Measurements from ENCODE around the gene ELP4. TPM values are rescaled to one million over a fixed set of nuclear protein-coding genes. Genes with fewer than 3 reads are reported as not detected.
A peak's percentile ranks its signal among the peaks of the same experiment; 100 is the strongest.
"Not testable (repeated sequence)": the region's sequence is repeated elsewhere in the genome, so short reads cannot be mapped to it uniquely, and the experiment has no call there.

The ELP4 gene
- total RNA-seq, 1 donor from 2014 or later: 147 TPM

DNA sequence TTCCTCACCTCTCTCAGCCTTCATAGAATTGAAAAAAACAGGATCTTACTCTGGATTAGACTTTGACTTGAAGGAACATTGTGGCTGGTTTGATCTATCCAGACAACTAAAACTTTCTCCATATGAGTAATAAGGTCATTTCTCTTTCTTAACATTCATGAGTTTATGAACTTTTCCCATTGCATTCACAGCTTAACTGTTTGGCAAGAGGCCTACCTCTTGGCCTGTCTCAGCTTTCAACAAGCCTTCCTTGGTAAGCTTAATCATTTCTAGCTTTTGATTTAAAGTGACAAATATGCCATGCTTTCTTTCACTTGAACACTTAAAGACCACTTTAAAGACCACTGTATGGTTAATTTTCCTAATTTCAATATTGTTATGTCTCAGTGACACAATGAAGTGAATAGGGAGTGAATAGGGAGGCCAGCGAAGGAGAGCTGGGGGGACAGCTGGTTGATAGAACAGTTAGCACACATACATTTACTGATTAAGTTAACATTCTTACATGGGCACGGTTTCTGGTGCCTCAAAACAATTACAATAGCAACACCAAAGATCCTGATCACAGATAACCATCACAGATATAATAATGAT, 17.1 kb upstream of the ELP4 start:
- Mint-ChIP-seq H3K4me3 (no peak overlapping the region), H3K4me1 (no peaks in the 10 kb centered on the region), H3K9me3 (peaks cover 57% of the 10 kb centered on the region), H3K36me3 (peaks cover 67% of the 10 kb centered on the region), H3K27me3 (ENCODE audit: insufficient read depth, low read depth) (no peaks in the 10 kb centered on the region), H3K27ac (no peak overlapping the region)
- H3K79me2 ChIP-seq (ENCODE audit: low read depth): peaks cover 99% of the 10 kb centered on the region
- no peak overlapping the region for H3K4me3 ChIP-seq
- H3K4me2 ChIP-seq: peak overlapping the region; percentile 7
- H3K9ac ChIP-seq: no peak overlapping the region
- no peaks in the 10 kb centered on the region for H3K9me3 ChIP-seq (ENCODE audit: low read depth)
- H4K20me1 ChIP-seq (ENCODE audit: low read depth): no peaks in the 10 kb centered on the region
- H2AFZ ChIP-seq (replicated peaks): no peak overlapping the region
- H3K36me3 ChIP-seq: peaks cover 24% of the 10 kb centered on the region
- peak overlapping the region; percentile 68 for H3K27ac ChIP-seq
- TF ChIP-seq EZH2phosphoT487 (IDR thresholded peaks at IDR 0.05) (no peak), EZH2 (IDR thresholded peaks at IDR 0.05) (no peak)
- TF ChIP-seq, protein P1, sequence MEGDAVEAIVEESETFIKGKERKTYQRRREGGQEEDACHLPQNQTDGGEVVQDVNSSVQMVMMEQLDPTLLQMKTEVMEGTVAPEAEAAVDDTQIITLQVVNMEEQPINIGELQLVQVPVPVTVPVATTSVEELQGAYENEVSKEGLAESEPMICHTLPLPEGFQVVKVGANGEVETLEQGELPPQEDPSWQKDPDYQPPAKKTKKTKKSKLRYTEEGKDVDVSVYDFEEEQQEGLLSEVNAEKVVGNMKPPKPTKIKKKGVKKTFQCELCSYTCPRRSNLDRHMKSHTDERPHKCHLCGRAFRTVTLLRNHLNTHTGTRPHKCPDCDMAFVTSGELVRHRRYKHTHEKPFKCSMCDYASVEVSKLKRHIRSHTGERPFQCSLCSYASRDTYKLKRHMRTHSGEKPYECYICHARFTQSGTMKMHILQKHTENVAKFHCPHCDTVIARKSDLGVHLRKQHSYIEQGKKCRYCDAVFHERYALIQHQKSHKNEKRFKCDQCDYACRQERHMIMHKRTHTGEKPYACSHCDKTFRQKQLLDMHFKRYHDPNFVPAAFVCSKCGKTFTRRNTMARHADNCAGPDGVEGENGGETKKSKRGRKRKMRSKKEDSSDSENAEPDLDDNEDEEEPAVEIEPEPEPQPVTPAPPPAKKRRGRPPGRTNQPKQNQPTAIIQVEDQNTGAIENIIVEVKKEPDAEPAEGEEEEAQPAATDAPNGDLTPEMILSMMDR (IDR thresholded peaks at IDR 0.05): no peak
- H3F3A ChIP-seq (ENCODE audit: low read depth): peaks cover 23% of the 10 kb centered on the region
- peaks cover 20% of the 10 kb centered on the region for H3K4me1 ChIP-seq
- H3K27me3 ChIP-seq: no peaks in the 10 kb centered on the region
- no peak for DNase-seq (ENCODE audit: low spot score)

DNA sequence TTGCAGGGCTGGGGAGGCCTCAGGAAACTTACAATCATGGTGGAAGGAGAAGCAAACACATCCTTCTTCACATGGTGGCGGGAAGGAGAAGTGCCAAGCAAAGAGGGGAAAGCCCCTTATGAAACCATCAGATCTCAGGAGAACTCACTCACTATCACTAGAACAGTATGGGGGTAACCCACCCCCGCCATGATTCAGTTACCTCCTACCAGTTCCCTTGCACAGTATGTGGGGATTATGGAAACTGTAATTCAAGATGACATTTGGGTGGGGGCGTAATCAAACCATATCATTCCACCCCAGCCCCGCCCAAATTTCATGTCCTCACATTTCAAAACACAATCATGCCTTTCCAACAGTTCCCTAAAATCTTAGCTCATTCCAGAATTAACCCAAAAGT, 16.3 kb upstream of the ELP4 start:
- TF ChIP-seq EZH2phosphoT487 (IDR thresholded peaks at IDR 0.05) (no peak), EZH2 (IDR thresholded peaks at IDR 0.05) (no peak)
- TF ChIP-seq, protein P1 (IDR thresholded peaks at IDR 0.05): no peak
- no peaks in the 10 kb centered on the region for H4K20me1 ChIP-seq (ENCODE audit: low read depth)

DNA sequence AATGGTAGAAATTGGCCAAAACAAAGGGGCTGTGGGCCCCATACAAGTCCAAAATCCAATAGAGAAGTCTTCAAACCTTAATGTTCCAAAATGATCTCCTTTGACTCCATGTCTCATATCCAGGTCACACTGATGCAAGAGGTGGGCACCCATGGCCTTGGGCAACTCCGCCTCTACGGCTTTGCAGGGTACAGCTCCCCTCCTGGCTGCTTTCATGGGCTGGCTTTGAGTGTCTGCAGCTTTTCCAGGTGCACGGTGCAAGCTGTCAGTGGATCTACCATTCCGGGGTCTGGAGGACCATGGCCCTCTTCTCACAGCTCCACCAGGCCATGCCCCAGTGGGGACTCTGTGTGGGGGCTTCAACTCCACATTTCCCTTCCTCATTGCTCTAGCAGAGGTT, 15.8 kb upstream of the ELP4 start:
- not testable (repeated sequence) for H3K27ac Mint-ChIP-seq, H3K4me3 Mint-ChIP-seq, H3K4me1 Mint-ChIP-seq

More for the DNA sequence above, 16.3 kb upstream of the ELP4 start:
- Histone ChIP-seq H3K4me1 (peaks cover 20% of the 10 kb centered on the region), H3K27ac (no peak overlapping the region), H3K4me3 (no peak overlapping the region), H3K9ac (no peak overlapping the region), H3K4me2 (no peak overlapping the region), H3F3A (ENCODE audit: low read depth) (peaks cover 20% of the 10 kb centered on the region), H2AFZ (replicated peaks) (no peak overlapping the region), H3K79me2 (ENCODE audit: low read depth) (peaks cover 100% of the 10 kb centered on the region), H3K36me3 (peaks cover 24% of the 10 kb centered on the region), H3K9me3 (ENCODE audit: low read depth) (no peaks in the 10 kb centered on the region), H3K27me3 (no peaks in the 10 kb centered on the region)
- Mint-ChIP-seq H3K36me3 (peaks cover 68% of the 10 kb centered on the region), H3K9me3 (peaks cover 58% of the 10 kb centered on the region), H3K27me3 (ENCODE audit: insufficient read depth, low read depth) (no peaks in the 10 kb centered on the region), H3K27ac (no peak overlapping the region), H3K4me3 (no peak overlapping the region), H3K4me1 (no peaks in the 10 kb centered on the region)
- DNase-seq (ENCODE audit: low spot score): no peak

DNA sequence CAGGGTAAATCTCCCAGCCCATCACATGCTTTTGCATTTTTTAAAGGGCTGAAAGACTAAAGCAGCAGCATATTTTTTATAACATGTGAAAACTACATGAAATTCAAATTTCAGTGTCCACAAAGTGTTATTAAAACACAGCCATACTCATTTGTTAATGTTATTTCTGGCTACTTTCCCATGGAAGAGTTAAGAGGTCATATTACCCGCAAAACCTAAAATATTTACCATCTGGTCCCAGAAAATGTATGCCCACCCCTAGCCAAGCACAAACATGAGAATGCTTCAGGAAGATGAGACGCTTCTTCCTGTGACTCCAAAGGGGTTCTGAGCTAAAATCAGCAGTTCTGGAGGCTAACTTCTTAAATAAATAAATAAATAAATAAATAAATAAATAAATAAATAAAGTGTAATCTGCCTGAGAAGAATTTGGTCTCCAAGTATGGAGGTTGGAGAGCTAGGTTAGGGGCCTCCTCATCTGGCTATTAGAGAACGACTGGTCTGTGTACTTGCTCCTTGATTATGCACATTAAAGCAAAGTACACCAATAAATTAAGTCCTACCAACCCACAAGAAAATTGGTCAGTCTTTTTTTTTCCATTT, 9.9 kb upstream of the ELP4 start:
- no peak overlapping the region for H3K4me3 ChIP-seq
- H4K20me1 ChIP-seq (ENCODE audit: low read depth): no peaks in the 10 kb centered on the region
- H3K9me3 ChIP-seq (ENCODE audit: low read depth): no peaks in the 10 kb centered on the region
- no peaks in the 10 kb centered on the region for H3K4me1 Mint-ChIP-seq
- peaks cover 6% of the 10 kb centered on the region for H3K4me1 ChIP-seq
- H3K9me3 Mint-ChIP-seq: peaks cover 51% of the 10 kb centered on the region
- H3K27me3 Mint-ChIP-seq (ENCODE audit: insufficient read depth, low read depth): no peaks in the 10 kb centered on the region
- H3K9ac ChIP-seq: no peak overlapping the region
- no peak overlapping the region for H3K27ac Mint-ChIP-seq
- peaks cover 100% of the 10 kb centered on the region for H3K79me2 ChIP-seq (ENCODE audit: low read depth)
- H3K27me3 ChIP-seq: no peaks in the 10 kb centered on the region
- H3K4me3 Mint-ChIP-seq: no peak overlapping the region
- H2AFZ ChIP-seq (replicated peaks): no peak overlapping the region
- peaks cover 74% of the 10 kb centered on the region for H3K36me3 Mint-ChIP-seq
- H3F3A ChIP-seq (ENCODE audit: low read depth): peaks cover 3% of the 10 kb centered on the region
- H3K27ac ChIP-seq: no peak overlapping the region
- TF ChIP-seq EZH2phosphoT487 (IDR thresholded peaks at IDR 0.05) (no peak), EZH2 (IDR thresholded peaks at IDR 0.05) (no peak)
- TF ChIP-seq, protein P1 (IDR thresholded peaks at IDR 0.05): no peak
- H3K36me3 ChIP-seq: peaks cover 21% of the 10 kb centered on the region
- DNase-seq (ENCODE audit: low spot score): no peak
- no peak overlapping the region for H3K4me2 ChIP-seq

More for the DNA sequence above, 15.8 kb upstream of the ELP4 start:
- H3K4me2 ChIP-seq; H2AFZ ChIP-seq (replicated peaks); H3K27ac ChIP-seq; DNase-seq (ENCODE audit: low spot score); H3K9ac ChIP-seq; H3K9me3 ChIP-seq (ENCODE audit: low read depth); H3K27me3 Mint-ChIP-seq (ENCODE audit: insufficient read depth, low read depth); H4K20me1 ChIP-seq (ENCODE audit: low read depth); H3K27me3 ChIP-seq; H3K4me3 ChIP-seq: not testable (repeated sequence)
- Mint-ChIP-seq H3K36me3 (peaks cover 71% of the 10 kb centered on the region), H3K9me3 (peaks cover 61% of the 10 kb centered on the region)
- H3K79me2 ChIP-seq (ENCODE audit: low read depth): peaks cover 100% of the 10 kb centered on the region
- peaks cover 20% of the 10 kb centered on the region for H3K4me1 ChIP-seq
- H3F3A ChIP-seq (ENCODE audit: low read depth): peaks cover 16% of the 10 kb centered on the region
- H3K36me3 ChIP-seq: peaks cover 24% of the 10 kb centered on the region

All from neural progenitor cell (in vitro differentiated cells).